Gastroesophageal sphincter (tissue), 4 donors: ENCODE results near the gene KIAA0825. TPM values are rescaled to one million over a fixed set of nuclear protein-coding genes. Genes with fewer than 3 reads are reported as not detected.

ENCODE experiments used
- ATAC-seq: fragments of 150-250 bp; one replicate; pipeline ENCODE4 v1.9.1; 2016; ENCODE audit warnings: mild to moderate bottlenecking, moderate library complexity
- H3K27ac ChIP-seq, 4 donors: fragments of 200-600 bp; sonication (generic) in 3 of 4; 1 replicate in 3 of 4; 2 replicates in 1 of 4; pipeline ENCODE4 v1.5.1; 2016 to 2019
- H3K27me3 ChIP-seq: fragments of 200-600 bp; sonication (generic); one replicate; pipeline ENCODE4 v1.5.1; 2019
- H3K36me3 ChIP-seq, 2 donors: fragments of 200-600 bp; sonication (generic); one replicate each; pipeline ENCODE4 v1.5.1; 2019; ENCODE audit warnings: control low read depth in 1 of 2
- H3K4me1 ChIP-seq, 3 donors: fragments of 200-600 bp; sonication (generic); 1 replicate in 2 of 3; 2 replicates in 1 of 3; pipeline ENCODE4 v1.5.1; 2016 to 2019; ENCODE audit warnings: control low read depth in 2 of 3
- H3K4me3 ChIP-seq, 2 donors: fragments of 200-600 bp; sonication (generic); one replicate each; pipeline ENCODE4 v1.5.1; 2019; ENCODE audit warnings: mild to moderate bottlenecking in 1 of 2, moderate library complexity in 1 of 2
- H3K9me3 ChIP-seq, 3 donors: fragments of 200-600 bp; sonication (generic); one replicate each; pipeline ENCODE4 v1.5.1; 2017 to 2019; ENCODE audit warnings: control low read depth in 2 of 3
- CTCF ChIP-seq, 4 experiments: fragments of 200-600 bp in 2 of 4; fragments of 450-650 bp in 2 of 4; sonication (generic) in 1 of 4; IDR thresholded peaks; one replicate each; pipeline ENCODE4 v1.5.1; 2017 to 2019; ENCODE audit warnings: antibody characterized with exemption in 4 of 4, mild to moderate bottlenecking in 2 of 4, moderate library complexity in 2 of 4
- EP300 ChIP-seq: sonication (generic); formaldehyde crosslinking; IDR thresholded peaks from one replicate; pipeline ENCODE4 v1.6.1; 2017; ENCODE audit warnings: antibody characterized with exemption, mild to moderate bottlenecking
- POLR2A ChIP-seq, 2 donors: fragments of 450-650 bp; IDR thresholded peaks; one replicate each; pipeline ENCODE4 v1.6.1; 2017; ENCODE audit warnings: antibody characterized with exemption in 2 of 2, mild to moderate bottlenecking in 2 of 2, moderate library complexity in 1 of 2
- POLR2AphosphoS5 ChIP-seq: sonication (generic); formaldehyde crosslinking; IDR thresholded peaks from one replicate; pipeline ENCODE4 v1.6.1; 2017; ENCODE audit warnings: antibody characterized with exemption
- WGBS, 2 donors: methylation state at CpG; one replicate each; pipeline ENCODE4 v1.1.5; 2018; ENCODE audit warnings: low coverage in 1 of 2; 5-methylcytosine and 5-hydroxymethylcytosine counted together
- total RNA-seq, 4 donors: library from RNA; depleted of rRNA; stranded (reverse); fragments of >200 nt; gene quantifications; one replicate each; pipeline ENCODE4 v1.1.0, GENCODE V29; 2016

Gene KIAA0825
- total RNA-seq, 4 donors from 2014 or later, result 3.0 to 7.9 (median 4.8) TPM

GRCh38 chr5:94445726-94446125, 172.7 kb downstream of the KIAA0825 start:
- H3K27ac ChIP-seq, result no peak overlapping the region
- TF ChIP-seq POLR2AphosphoS5 (no peak), POLR2A (IDR thresholded peaks at IDR 0.05) (no peak), CTCF (IDR thresholded peaks at IDR 0.05) (no peak), EP300 (no peak)
- no peaks in the 10 kb centered on the region for H3K4me1 ChIP-seq
- no peak overlapping the region for H3K4me3 ChIP-seq
- H3K9me3 ChIP-seq, result no peaks in the 10 kb centered on the region
- H3K27me3 ChIP-seq, result no peaks in the 10 kb centered on the region
- no peak for ATAC-seq
- WGBS, 2 donors, result 79 to 90% methylated on average over 2 of the region's 2 CpGs
- peaks cover 0 to 13% of the 10 kb centered on the region in 2 donors for H3K36me3 ChIP-seq

GRCh38 chr5:94442991-94443390, 175.4 kb downstream of the KIAA0825 start:
- Histone ChIP-seq H3K4me3 (no peak overlapping the region), H3K27ac (no peak overlapping the region), H3K4me1 (no peaks in the 10 kb centered on the region), H3K36me3 (peaks cover 0 to 18% of the 10 kb centered on the region in 2 donors), H3K9me3 (no peaks in the 10 kb centered on the region), H3K27me3 (no peaks in the 10 kb centered on the region)
- TF ChIP-seq EP300 (no peak), POLR2A (IDR thresholded peaks at IDR 0.05) (no peak), POLR2AphosphoS5 (no peak), CTCF (IDR thresholded peaks at IDR 0.05) (no peak)
- ATAC-seq, result no peak
- WGBS, 2 donors, result 83 to 92% methylated on average over 2 of the region's 2 CpGs

GRCh38 chr5:94442076-94442475, 176.3 kb downstream of the KIAA0825 start:
- peaks cover 0 to 21% of the 10 kb centered on the region in 2 donors for H3K36me3 ChIP-seq
- TF ChIP-seq POLR2AphosphoS5 (no peak), CTCF (IDR thresholded peaks at IDR 0.05) (no peak), POLR2A (IDR thresholded peaks at IDR 0.05) (no peak), EP300 (no peak)

GRCh38 chr5:94440015-94440414, 178.4 kb downstream of the KIAA0825 start:
- no peak overlapping the region for H3K4me3 ChIP-seq

More at GRCh38 chr5:94442076-94442475, 176.3 kb downstream of the KIAA0825 start:
- no peak for ATAC-seq
- H3K27ac ChIP-seq, result no peak overlapping the region
- no peaks in the 10 kb centered on the region for H3K9me3 ChIP-seq
- H3K27me3 ChIP-seq, result no peaks in the 10 kb centered on the region
- WGBS, 2 donors, result 67 to 71% methylated on average over 1 of the region's 1 CpG
- H3K4me1 ChIP-seq, result no peaks in the 10 kb centered on the region
- no peak overlapping the region for H3K4me3 ChIP-seq

More at GRCh38 chr5:94440015-94440414, 178.4 kb downstream of the KIAA0825 start:
- TF ChIP-seq POLR2A (IDR thresholded peaks at IDR 0.05) (no peak), CTCF (IDR thresholded peaks at IDR 0.05) (no peak)
- Histone ChIP-seq H3K36me3 (peaks cover 0 to 25% of the 10 kb centered on the region in 2 donors), H3K9me3 (no peaks in the 10 kb centered on the region), H3K27ac (no peak overlapping the region), H3K4me1 (no peaks in the 10 kb centered on the region), H3K27me3 (no peaks in the 10 kb centered on the region)
- WGBS, 2 donors, result 34 to 67% methylated on average over 3 of the region's 3 CpGs
- no peak for ATAC-seq
